ENCODE measurements around the gene ZBTB49. TPM values are rescaled to one million over a fixed set of nuclear protein-coding genes. Genes with fewer than 3 reads are reported as not detected.

ZBTB49 gene, protein sequence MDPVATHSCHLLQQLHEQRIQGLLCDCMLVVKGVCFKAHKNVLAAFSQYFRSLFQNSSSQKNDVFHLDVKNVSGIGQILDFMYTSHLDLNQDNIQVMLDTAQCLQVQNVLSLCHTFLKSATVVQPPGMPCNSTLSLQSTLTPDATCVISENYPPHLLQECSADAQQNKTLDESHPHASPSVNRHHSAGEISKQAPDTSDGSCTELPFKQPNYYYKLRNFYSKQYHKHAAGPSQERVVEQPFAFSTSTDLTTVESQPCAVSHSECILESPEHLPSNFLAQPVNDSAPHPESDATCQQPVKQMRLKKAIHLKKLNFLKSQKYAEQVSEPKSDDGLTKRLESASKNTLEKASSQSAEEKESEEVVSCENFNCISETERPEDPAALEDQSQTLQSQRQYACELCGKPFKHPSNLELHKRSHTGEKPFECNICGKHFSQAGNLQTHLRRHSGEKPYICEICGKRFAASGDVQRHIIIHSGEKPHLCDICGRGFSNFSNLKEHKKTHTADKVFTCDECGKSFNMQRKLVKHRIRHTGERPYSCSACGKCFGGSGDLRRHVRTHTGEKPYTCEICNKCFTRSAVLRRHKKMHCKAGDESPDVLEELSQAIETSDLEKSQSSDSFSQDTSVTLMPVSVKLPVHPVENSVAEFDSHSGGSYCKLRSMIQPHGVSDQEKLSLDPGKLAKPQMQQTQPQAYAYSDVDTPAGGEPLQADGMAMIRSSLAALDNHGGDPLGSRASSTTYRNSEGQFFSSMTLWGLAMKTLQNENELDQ
- 1 to 10 TPM; 2.0 to 6.7 (median 6.3) TPM for total RNA-seq

DNA sequence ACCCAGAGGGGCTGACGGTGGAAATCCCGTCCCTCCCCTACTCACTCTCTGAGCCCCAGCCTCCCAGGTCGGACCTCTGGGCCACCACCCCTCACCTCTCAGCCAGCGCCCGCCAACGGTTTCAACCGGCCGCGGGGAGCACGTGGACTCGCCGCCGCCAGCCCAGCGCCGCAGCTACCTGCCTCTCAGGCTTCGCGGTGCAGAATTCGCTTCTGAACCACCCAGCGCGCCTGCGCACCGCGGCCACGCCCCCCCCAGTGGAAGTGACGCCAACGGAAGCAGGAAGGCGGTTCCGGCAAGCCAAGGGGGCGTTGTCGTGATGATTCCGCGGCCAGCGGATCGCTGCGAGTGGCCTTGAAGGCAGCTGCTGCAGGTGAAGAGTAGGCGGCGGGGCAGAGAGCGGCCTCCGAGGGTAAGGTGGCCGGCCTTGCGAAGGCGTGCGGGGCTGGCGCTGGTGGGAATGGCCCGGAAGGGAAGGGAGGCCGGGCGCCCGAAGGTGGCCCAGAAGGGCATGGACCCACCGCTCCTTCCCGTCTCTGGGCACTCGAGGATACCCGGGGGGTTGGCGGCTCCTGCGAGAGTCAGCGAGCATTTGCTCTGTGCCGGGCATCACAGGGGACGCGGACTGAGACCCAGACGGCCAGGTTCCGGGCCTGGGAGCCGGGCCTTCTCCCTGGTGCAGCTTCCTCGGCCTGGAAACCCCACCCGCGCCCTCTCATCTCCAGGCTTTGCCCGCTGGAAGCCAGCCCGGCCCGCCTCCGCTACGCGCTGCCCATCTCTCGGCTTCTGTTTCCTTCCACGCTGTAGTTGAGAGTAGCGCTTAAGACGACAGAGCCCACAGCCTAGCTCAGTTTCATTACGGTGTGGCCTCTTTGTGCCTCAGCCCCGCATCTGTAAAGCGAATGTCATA, at the start of gene ZBTB49, which contains the start of gene LYAR:
Gene ZBTB49 (plus strand): TSS at position 311 of the 910 bp plus-strand sequence. CDS start 9,695 bp downstream, outside the sequence.
Gene LYAR (minus strand): TSS at position 214 of the 910 bp plus-strand sequence. CDS start 6,412 bp downstream, outside the sequence.
- H3K27me3 ChIP-seq: no peaks in the 10 kb centered on the region
- peak within 1 kb of the TSS; percentile 57 to 98 for H3K4me3 ChIP-seq
- no peaks in the 10 kb centered on the region for H3K9me3 ChIP-seq
- 0% methylated on average over 1 to 5 of the region's 77 CpGs for WGBS, 2 donors (ENCODE audit: low coverage in 1 of 2)
- peak; percentile 98 for ATAC-seq
- peaks cover 0 to 21% of the 10 kb centered on the region in 2 donors for H3K36me3 ChIP-seq
- H3K27ac ChIP-seq: peak within 1 kb of the TSS; percentile 32 to 89 (median 84)
- peaks cover 2 to 40% (median 18%) of the 10 kb centered on the region in 3 donors for H3K4me1 ChIP-seq
- TF ChIP-seq POLR2AphosphoS5 (IDR thresholded peaks at IDR 0.05) (peak; percentile 84), EP300 (IDR thresholded peaks at IDR 0.05) (no peak), POLR2A (IDR thresholded peaks at IDR 0.05) (peak; percentile 41 to 53)
- TF ChIP-seq, protein P1, sequence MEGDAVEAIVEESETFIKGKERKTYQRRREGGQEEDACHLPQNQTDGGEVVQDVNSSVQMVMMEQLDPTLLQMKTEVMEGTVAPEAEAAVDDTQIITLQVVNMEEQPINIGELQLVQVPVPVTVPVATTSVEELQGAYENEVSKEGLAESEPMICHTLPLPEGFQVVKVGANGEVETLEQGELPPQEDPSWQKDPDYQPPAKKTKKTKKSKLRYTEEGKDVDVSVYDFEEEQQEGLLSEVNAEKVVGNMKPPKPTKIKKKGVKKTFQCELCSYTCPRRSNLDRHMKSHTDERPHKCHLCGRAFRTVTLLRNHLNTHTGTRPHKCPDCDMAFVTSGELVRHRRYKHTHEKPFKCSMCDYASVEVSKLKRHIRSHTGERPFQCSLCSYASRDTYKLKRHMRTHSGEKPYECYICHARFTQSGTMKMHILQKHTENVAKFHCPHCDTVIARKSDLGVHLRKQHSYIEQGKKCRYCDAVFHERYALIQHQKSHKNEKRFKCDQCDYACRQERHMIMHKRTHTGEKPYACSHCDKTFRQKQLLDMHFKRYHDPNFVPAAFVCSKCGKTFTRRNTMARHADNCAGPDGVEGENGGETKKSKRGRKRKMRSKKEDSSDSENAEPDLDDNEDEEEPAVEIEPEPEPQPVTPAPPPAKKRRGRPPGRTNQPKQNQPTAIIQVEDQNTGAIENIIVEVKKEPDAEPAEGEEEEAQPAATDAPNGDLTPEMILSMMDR (IDR thresholded peaks at IDR 0.05): no peak

DNA sequence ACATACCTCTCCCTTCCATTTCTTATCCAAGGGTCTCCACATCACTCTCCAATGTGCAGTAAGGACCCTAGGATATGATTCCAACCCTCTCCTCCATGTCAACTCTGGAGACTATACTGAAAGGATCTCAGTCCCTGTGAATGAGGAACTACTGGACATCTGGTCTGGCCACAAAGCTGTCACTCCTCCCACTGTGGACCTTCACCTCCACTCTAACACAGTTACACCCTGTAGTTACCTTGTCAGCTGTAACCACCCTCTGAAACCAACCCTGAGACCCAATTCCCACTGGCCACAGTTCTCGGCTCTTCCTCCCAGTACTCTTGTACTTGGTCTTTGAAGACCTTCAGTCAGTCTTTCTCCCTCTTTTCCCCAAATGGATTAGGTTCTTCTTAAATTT, 44.9 kb upstream of the ZBTB49 start:
- no peak for ATAC-seq
- Histone ChIP-seq H3K4me3 (no peak overlapping the region), H3K27ac (no peak overlapping the region), H3K36me3 (peaks cover 0 to 54% of the 10 kb centered on the region in 2 donors), H3K9me3 (no peaks in the 10 kb centered on the region), H3K27me3 (no peaks in the 10 kb centered on the region), H3K4me1 (peaks cover 0 to 29% (median 15%) of the 10 kb centered on the region in 3 donors)
- 88 to 100% methylated on average over 1 of the region's 1 CpG for WGBS, 2 donors (ENCODE audit: low coverage in 1 of 2)
- TF ChIP-seq POLR2AphosphoS5 (IDR thresholded peaks at IDR 0.05) (no peak), EP300 (IDR thresholded peaks at IDR 0.05) (no peak), POLR2A (IDR thresholded peaks at IDR 0.05) (no peak)
- TF ChIP-seq, protein P1 (IDR thresholded peaks at IDR 0.05): no peak

DNA sequence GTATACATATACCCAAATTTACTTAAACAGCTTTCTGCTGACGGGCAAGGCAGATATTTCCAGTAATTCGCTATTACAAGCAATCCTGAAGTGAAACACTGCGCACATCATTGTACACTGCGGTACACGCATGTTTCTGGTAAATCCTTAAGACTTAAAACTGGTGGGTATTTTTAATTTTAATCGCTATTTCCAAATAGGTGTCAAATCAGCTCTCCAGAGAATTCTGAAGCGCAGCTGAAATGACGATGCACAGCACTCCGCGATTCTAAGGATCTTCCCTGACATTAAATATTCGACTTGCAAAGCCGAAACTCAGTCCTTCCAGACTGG, 42.4 kb upstream of the ZBTB49 start:
- Histone ChIP-seq H3K36me3 (peaks cover 0 to 34% of the 10 kb centered on the region in 2 donors), H3K27me3 (no peaks in the 10 kb centered on the region), H3K4me3 (peak overlapping the region; percentile 91 to 98), H3K27ac (peak overlapping the region; percentile 84 to 94 (median 90)), H3K9me3 (no peaks in the 10 kb centered on the region), H3K4me1 (peaks cover 0 to 29% (median 15%) of the 10 kb centered on the region in 3 donors)
- no peak for ATAC-seq
- WGBS, 2 donors (ENCODE audit: low coverage in 1 of 2): 0% methylated on average over 5 to 6 of the region's 12 CpGs
- TF ChIP-seq, protein P1 (IDR thresholded peaks at IDR 0.05): no peak
- TF ChIP-seq POLR2AphosphoS5 (IDR thresholded peaks at IDR 0.05) (no peak), POLR2A (IDR thresholded peaks at IDR 0.05) (no peak)

DNA sequence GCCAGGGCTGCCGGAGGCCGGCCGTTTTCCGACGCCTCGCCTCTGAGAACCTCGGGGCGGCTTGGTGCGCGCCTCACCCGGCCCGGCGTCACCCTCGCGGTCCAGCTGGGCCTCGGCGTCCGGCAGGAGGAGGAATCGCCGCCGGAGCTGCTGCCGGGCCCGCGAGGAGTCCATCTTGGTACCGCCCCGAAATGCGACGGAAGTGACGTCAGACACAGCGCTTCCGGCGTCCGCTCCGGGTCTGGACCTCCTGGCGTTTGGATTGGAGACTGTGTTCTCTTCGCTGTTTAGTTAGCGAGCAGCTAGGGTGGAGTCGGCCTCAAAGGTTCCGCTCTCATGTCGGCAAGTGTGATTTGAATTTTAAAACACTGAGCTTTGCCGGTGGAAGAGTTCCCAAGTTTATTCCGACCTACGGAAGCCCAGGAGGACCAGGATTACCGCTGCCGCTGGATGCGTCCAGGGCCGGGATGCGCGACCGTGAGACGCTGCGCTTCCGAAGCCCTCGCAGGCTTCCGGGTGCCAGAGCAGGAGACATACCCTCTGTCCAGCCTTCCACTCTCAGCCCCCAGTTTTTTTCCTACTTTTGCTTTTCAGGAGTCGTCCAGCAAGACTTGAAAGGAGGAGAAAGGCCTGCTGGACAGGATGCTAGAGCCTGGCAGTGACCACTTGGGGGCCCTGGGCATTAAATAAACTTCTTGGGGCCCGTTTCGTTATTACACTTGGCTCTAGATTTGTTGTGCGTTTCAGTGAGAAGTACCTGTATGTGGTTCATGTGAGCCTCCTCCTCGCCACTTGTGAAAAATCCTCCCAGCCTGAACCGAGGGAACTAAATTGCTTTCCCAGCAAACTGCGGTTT, 41.8 kb upstream of the ZBTB49 start, which contains the start of gene TMEM128:
Gene TMEM128 (minus strand): TSS at position 195 of the 856 bp plus-strand sequence. CDS start 21 bp downstream, at position 174.
- WGBS, 2 donors (ENCODE audit: low coverage in 1 of 2): 3 to 6% methylated on average over 13 to 18 of the region's 62 CpGs
- Histone ChIP-seq H3K27me3 (no peaks in the 10 kb centered on the region), H3K9me3 (no peaks in the 10 kb centered on the region), H3K36me3 (peaks cover 0 to 28% of the 10 kb centered on the region in 2 donors), H3K27ac (peak within 1 kb of the TSS; percentile 84 to 94 (median 90)), H3K4me3 (peak within 1 kb of the TSS; percentile 91 to 98), H3K4me1 (peaks cover 0 to 29% (median 15%) of the 10 kb centered on the region in 3 donors)
- ATAC-seq: peak; percentile 96
- TF ChIP-seq, protein P1 (IDR thresholded peaks at IDR 0.05): peak in 3 of 4 experiments; percentile 43 to 49 (median 43)
- TF ChIP-seq POLR2A (IDR thresholded peaks at IDR 0.05) (peak; percentile 59 to 64), POLR2AphosphoS5 (IDR thresholded peaks at IDR 0.05) (peak; percentile 89), EP300 (IDR thresholded peaks at IDR 0.05) (no peak)

All from gastroesophageal sphincter (tissue), 4 donors.